ENCODE results near the gene CHST7. TPM values are rescaled to one million over a fixed set of nuclear protein-coding genes. Genes with fewer than 3 reads are reported as not detected.

Gene CHST7
- total RNA-seq, 1 donor from 2014 or later = 34.5 TPM

DNA sequence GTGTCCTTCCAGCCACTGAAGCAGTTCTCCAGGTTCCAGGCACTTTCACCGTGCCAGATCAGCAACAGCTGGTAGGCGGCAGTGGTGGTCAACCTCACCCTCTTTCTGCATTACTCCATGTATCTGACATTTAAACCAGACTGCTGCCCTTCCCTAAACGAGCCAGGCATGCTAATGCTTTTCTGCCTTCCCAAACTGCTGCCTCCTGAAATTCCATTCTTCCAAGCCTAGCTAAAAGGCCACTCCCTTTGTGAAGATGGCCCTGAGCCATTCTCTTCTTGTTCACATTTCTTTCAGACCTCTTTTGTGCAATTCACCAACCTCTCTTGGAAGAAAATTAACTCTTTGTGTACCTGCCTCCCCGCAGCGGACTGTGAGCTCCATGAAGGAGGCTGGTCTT lies 73.7 kb downstream of the CHST7 start:
- DNase-seq (ENCODE audit: low read depth in 2 of 2) = no peak

Other genes starting within 250 kb of the CHST7 start
- gene ZNF674, start 28.3 kb upstream of the CHST7 start, total RNA-seq = 3.1 and 4.0 TPM in 2 replicates
- 6.8 and 9.3 TPM in 2 replicates for gene SLC9A7, start 185.4 kb downstream of the CHST7 start, total RNA-seq

Data from lung microvascular endothelial cell (primary cell).